K562 (cell line): ENCODE results near the gene TRIM2. TPM values are rescaled to one million over a fixed set of nuclear protein-coding genes. Genes with fewer than 3 reads are reported as not detected.

Source experiments
- ATAC-seq: fragments of 200-7000 bp; cut with Tn5 transposase; 3 replicates; pipeline ENCODE4 v1.9.1; 2020; ENCODE audit warnings: moderate library complexity
- BruUV-seq: library from RNA; stranded (reverse); fragments of 400-500 nt; replicated peaks from 2 replicates; lab custom pipeline; 2021; lab: Mats Ljungman, UMichigan
- CTCF ChIA-PET: fragments of 300-600 bp; formaldehyde crosslinking; extraction: SDS; loops from one replicate; lab custom pipeline; 2021; ENCODE audit warnings: low intra/inter-chr PET ratio; lab: Yijun Ruan, JAX
- POLR2A ChIA-PET: fragments of 300-600, 350-650 bp; sonication (Branson Sonifier 250); formaldehyde crosslinking; extraction: SDS; loops from one replicate; lab custom pipeline; 2021; ENCODE audit warnings: antibody characterized with exemption, inconsistent platforms; lab: Yijun Ruan, JAX
- DNase-seq, 4 experiments: peaks; one replicate each; pipeline versions ENCODE4 v3.0.0 to v3.0.0-alpha.2; 2011 to 2018; ENCODE audit warnings: low spot score in 3 of 4, mixed read lengths in 3 of 4; ENCODE audit errors: extremely low read depth in 1 of 4
- FAIRE-seq: peaks from 2 replicates; lab custom pipeline; 2011; peaks lifted over from hg19 to GRCh38; lab: Jason Lieb, UNC
- H2AFZ ChIP-seq: 2 replicates; pipeline ENCODE4 v1.6.0; 2011; ENCODE audit warnings: low read depth, low read length, control low read depth, inconsistent platforms
- H3K27ac ChIP-seq: fragments of 200-600 bp; 3 replicates; pipeline ENCODE4 v1.8.0; 2011; ENCODE audit warnings: low read depth, mild to moderate bottlenecking, control low read depth, inconsistent platforms, low read length, moderate library complexity, mixed read lengths; ENCODE audit errors: extremely low read depth
- H3K27me3 ChIP-seq, 2 experiments: fragments of 300-600 bp in 1 of 2; 2 replicates in 1 of 2; 3 replicates in 1 of 2; pipeline versions ENCODE4 v1.6.0 to v1.8.0; 2011; ENCODE audit warnings: inconsistent platforms in 2 of 2, low read length in 2 of 2, mild to moderate bottlenecking in 1 of 2, mixed read lengths in 1 of 2, moderate library complexity in 1 of 2; ENCODE audit not compliant: control insufficient read depth in 2 of 2, insufficient read depth in 2 of 2
- H3K36me3 ChIP-seq: fragments of 300-600 bp; 3 replicates; pipeline ENCODE4 v1.8.0; 2011; ENCODE audit warnings: mild to moderate bottlenecking, low read length, inconsistent platforms; ENCODE audit not compliant: control insufficient read depth, insufficient read depth
- H3K4me1 ChIP-seq, 2 experiments: fragments of 200-600 bp in 1 of 2; replicated peaks in 1 of 2; 2 replicates in 1 of 2; 3 replicates in 1 of 2; pipeline versions ENCODE4 v1.5.1 to v1.8.0; 2011; ENCODE audit warnings: inconsistent platforms in 2 of 2, low read length in 2 of 2, mild to moderate bottlenecking in 1 of 2, mixed read lengths in 1 of 2, moderate library complexity in 1 of 2; ENCODE audit not compliant: control insufficient read depth in 2 of 2, insufficient read depth in 2 of 2
- H3K4me2 ChIP-seq: 2 replicates; pipeline ENCODE4 v1.6.1; 2011; ENCODE audit warnings: low read length, control low read depth, inconsistent platforms, mixed read lengths; ENCODE audit not compliant: insufficient read depth
- H3K4me3 ChIP-seq: fragments of 200-600 bp; sonication (generic), shearing (Covaris generic); 2 replicates; pipeline ENCODE4 v1.5.1; 2016; ENCODE audit warnings: control low read depth, inconsistent platforms
- H3K79me2 ChIP-seq: fragments of 200-600 bp; 3 replicates; pipeline ENCODE4 v1.8.0; 2011; ENCODE audit warnings: low read length, inconsistent platforms; ENCODE audit not compliant: control insufficient read depth, insufficient read depth
- H3K9ac ChIP-seq, 2 experiments: 2 replicates each; pipeline versions ENCODE4 v1.6.0 to v1.6.1; 2011; ENCODE audit warnings: low read depth in 2 of 2, low read length in 2 of 2, control low read depth in 1 of 2, inconsistent platforms in 1 of 2, mild to moderate bottlenecking in 1 of 2, mixed read lengths in 1 of 2; ENCODE audit not compliant: insufficient read depth in 1 of 2
- H3K9me1 ChIP-seq: one replicate; pipeline ENCODE4 v1.6.0; 2011; ENCODE audit warnings: inconsistent platforms, mild to moderate bottlenecking, low read length, moderate library complexity; ENCODE audit not compliant: control insufficient read depth, insufficient read depth
- H3K9me3 ChIP-seq: replicated peaks from 2 replicates; pipeline ENCODE4 v1.5.1; 2011; ENCODE audit warnings: low read depth, low read length, inconsistent platforms; ENCODE audit not compliant: control insufficient read depth, insufficient read depth
- H4K20me1 ChIP-seq: replicated peaks from 2 replicates; pipeline ENCODE4 v1.6.1; 2011; ENCODE audit warnings: low read length, inconsistent platforms, mixed read lengths; ENCODE audit not compliant: control insufficient read depth, insufficient read depth
- ATF7 ChIP-seq: fragments of 450-650 bp; IDR thresholded peaks from 2 replicates; pipeline ENCODE4 v1.7.1; 2014; ENCODE audit warnings: mild to moderate bottlenecking, moderate library complexity
- BHLHE40 ChIP-seq: IDR thresholded peaks from 2 replicates; pipeline ENCODE4 v1.6.1; 2011; ENCODE audit warnings: low read length, improper control_type of control experiment
- HDAC3 ChIP-seq: fragments of 450-650 bp; IDR thresholded peaks from 2 replicates; pipeline ENCODE4 v1.6.1; 2018; ENCODE audit warnings: borderline replicate concordance, mild to moderate bottlenecking, moderate library complexity; ENCODE audit not compliant: partially characterized antibody
- ILF3 ChIP-seq: fragments of 450-650 bp; IDR thresholded peaks from 2 replicates; pipeline ENCODE4 v1.6.1; 2018; ENCODE audit warnings: antibody characterized with exemption, mild to moderate bottlenecking, moderate library complexity, borderline replicate concordance
- NCOA1 ChIP-seq: fragments of 450-650 bp; IDR thresholded peaks from 2 replicates; pipeline ENCODE4 v1.6.1; 2016; ENCODE audit warnings: low read depth
- NELFE ChIP-seq: IDR thresholded peaks from 2 replicates; pipeline ENCODE4 v1.6.1; 2011; ENCODE audit warnings: mild to moderate bottlenecking; ENCODE audit not compliant: insufficient read depth, insufficient read length
- PHF8 ChIP-seq: fragments of 200-600 bp; sonication (generic); IDR thresholded peaks from 2 replicates; pipeline ENCODE4 v1.6.1; 2012; ENCODE audit warnings: mixed run types, mild to moderate bottlenecking, inconsistent platforms, low read length, moderate library complexity, borderline replicate concordance
- RBM14 ChIP-seq: fragments of 200-400 bp; formaldehyde crosslinking; IDR thresholded peaks from 2 replicates; pipeline ENCODE4 v1.6.1; 2018; ENCODE audit warnings: low read depth, mild to moderate bottlenecking, low read length, moderate library complexity, borderline replicate concordance; ENCODE audit not compliant: insufficient read depth
- SAFB2 ChIP-seq: fragments of 200-400 bp; formaldehyde crosslinking; IDR thresholded peaks from 2 replicates; pipeline ENCODE4 v1.6.1; 2018; ENCODE audit warnings: borderline replicate concordance, low read length, low read depth, moderate library complexity; ENCODE audit not compliant: severe bottlenecking
- SAP30 ChIP-seq: fragments of 200-600 bp; sonication (generic); IDR thresholded peaks from 2 replicates; pipeline ENCODE4 v1.6.1; 2012; ENCODE audit warnings: borderline replicate concordance, low read depth, mild to moderate bottlenecking, moderate library complexity, low read length, control low read depth, inconsistent platforms; ENCODE audit not compliant: insufficient read depth, poor library complexity, severe bottlenecking
- ZNF143 ChIP-seq: sonication (generic); formaldehyde crosslinking; IDR thresholded peaks from 2 replicates; pipeline ENCODE4 v1.9.0; 2022; ENCODE audit warnings: mild to moderate bottlenecking, missing genetic modification reagents
- WGBS: fragments of 100-300 bp; shearing (Covaris generic); methylation state at CpG from one replicate; pipeline ENCODE4 v1.1.6; 2016; ENCODE audit warnings: low coverage, mixed read lengths; ENCODE audit not compliant: insufficient coverage; ENCODE audit errors: missing lambda C conversion rate; 5-methylcytosine and 5-hydroxymethylcytosine counted together
- in situ Hi-C: fragments of 300-500 bp; cut with MboI; formaldehyde crosslinking; loops from 4 replicates; pipeline ENCODE4 v1.15.0; 2018; ENCODE audit warnings: inconsistent platforms, mixed read lengths
- intact Hi-C: fragments of 100-400 bp; cut with micrococcal nuclease; formaldehyde crosslinking; loops from 2 replicates; pipeline ENCODE4 v1.14.2; 2022
- polyA plus RNA-seq, 8 experiments: library from polyadenylated mRNA; depleted of rRNA in 4 of 8; stranded (reverse) in 5 of 8; unstranded in 3 of 8; fragments of >200 nt; fragmentation: Nextera tagmentation in 2 of 8; fragmentation: Illumina TruSeq in 1 of 8; extraction: Ambion mirVana in 2 of 8; extraction: Trizol in 1 of 8; gene quantifications; 2 replicates each; pipeline versions ENCODE4 v1.2.1 to v1.2.3, GENCODE V29; 2011 to 2014; ENCODE audit warnings: inconsistent platforms in 1 of 8, missing spikeins in 1 of 8
- total RNA-seq, 7 experiments: library from RNA; depleted of rRNA in 6 of 7; stranded (reverse); fragments of >200 nt in 6 of 7; fragmentation: Illumina TruSeq in 2 of 7; extraction: Trizol in 2 of 7; gene quantifications; 2 replicates each; pipeline versions ENCODE4 v1.2.1 to v1.2.3, GENCODE V29; 2011 to 2021; ENCODE audit warnings: low replicate concordance in 1 of 7
- TF ChIP-seq, protein P1 (sequence below): sonication (generic); formaldehyde crosslinking; IDR thresholded peaks from 2 replicates; pipeline ENCODE4 v1.8.0; 2022; ENCODE audit warnings: mild to moderate bottlenecking, missing genetic modification reagents
- TF ChIP-seq, protein P2 (sequence below): fragments of 250-450 bp; sonication (Bioruptor Pico); IDR thresholded peaks from 2 replicates; pipeline ENCODE4 v1.8.0; 2022; ENCODE audit warnings: moderate library complexity, mild to moderate bottlenecking, inconsistent platforms
- TF ChIP-seq, protein P3 (sequence below): sonication (generic); formaldehyde crosslinking; IDR thresholded peaks from 2 replicates; pipeline ENCODE4 v1.8.0; 2022; ENCODE audit warnings: mild to moderate bottlenecking, missing genetic modification reagents

TRIM2 gene
- total and polyA plus RNA-seq, 9 of the 15 experiments (the other 6 are each of a cell fraction or from before 2014, with no cell fraction given): 0.01 to 0.41 (median 0.13) TPM; not detected in 1

DNA sequence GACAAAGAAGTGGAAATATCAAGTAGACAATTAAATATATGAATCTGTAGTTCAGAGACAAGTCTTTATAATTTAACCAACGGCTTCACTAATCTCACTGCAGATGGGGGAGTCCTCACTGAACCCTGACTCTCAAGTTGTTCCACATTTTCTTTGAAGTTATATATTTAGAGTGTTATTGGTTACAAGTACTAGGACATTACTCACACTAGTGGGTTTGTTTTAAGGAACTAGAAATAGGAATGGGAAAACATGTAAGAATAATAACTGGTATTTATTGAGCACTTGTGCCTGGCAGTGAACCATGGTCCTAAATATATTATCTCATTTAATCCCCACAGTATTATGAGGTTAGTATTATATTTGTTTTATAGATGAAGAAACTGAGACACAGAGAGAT lies 162.2 kb downstream of the TRIM2 start:
- no peak overlapping the region for H2AFZ ChIP-seq
- no peaks in the 10 kb centered on the region for H3K9me3 ChIP-seq
- H3K36me3 ChIP-seq: peaks cover 79% of the 10 kb centered on the region
- no peak overlapping the region for H3K27ac ChIP-seq
- DNase-seq (no peak), ATAC-seq (no peak), FAIRE-seq (no peak)
- H3K9ac ChIP-seq: no peak overlapping the region
- no peak overlapping the region for H3K4me3 ChIP-seq
- H3K4me2 ChIP-seq: no peak overlapping the region
- H3K79me2 ChIP-seq: 0 out of 3 replicates have a peak, but pooled peaks cover 5% of the 10 kb centered on the region
- H4K20me1 ChIP-seq: no peaks in the 10 kb centered on the region
- intact Hi-C loops (no loop called here), in situ Hi-C loops (no loop called here)
- ChIA-PET CTCF (no interaction called here), POLR2A (no interaction called here)
- BruUV-seq: no TSS peak
- 93% methylated on average over 1 of the region's 1 CpG for WGBS
- H3K27me3 ChIP-seq: no peaks in the 10 kb centered on the region
- H3K9me1 ChIP-seq: no peaks in the 10 kb centered on the region
- H3K4me1 ChIP-seq: peaks cover 2 to 9% of the 10 kb centered on the region in 2 experiments; a peak in 3 of 5 replicates
- TF ChIP-seq SAP30 (no peak), NCOA1 (no peak), BHLHE40 (no peak), PHF8 (no peak), ATF7 (no peak), HDAC3 (no peak), SAFB2 (no peak), ILF3 (no peak), RBM14 (no peak), NELFE (no peak), ZNF143 (CRISPR knock-in tag) (no peak)
- TF ChIP-seq, protein P1, sequence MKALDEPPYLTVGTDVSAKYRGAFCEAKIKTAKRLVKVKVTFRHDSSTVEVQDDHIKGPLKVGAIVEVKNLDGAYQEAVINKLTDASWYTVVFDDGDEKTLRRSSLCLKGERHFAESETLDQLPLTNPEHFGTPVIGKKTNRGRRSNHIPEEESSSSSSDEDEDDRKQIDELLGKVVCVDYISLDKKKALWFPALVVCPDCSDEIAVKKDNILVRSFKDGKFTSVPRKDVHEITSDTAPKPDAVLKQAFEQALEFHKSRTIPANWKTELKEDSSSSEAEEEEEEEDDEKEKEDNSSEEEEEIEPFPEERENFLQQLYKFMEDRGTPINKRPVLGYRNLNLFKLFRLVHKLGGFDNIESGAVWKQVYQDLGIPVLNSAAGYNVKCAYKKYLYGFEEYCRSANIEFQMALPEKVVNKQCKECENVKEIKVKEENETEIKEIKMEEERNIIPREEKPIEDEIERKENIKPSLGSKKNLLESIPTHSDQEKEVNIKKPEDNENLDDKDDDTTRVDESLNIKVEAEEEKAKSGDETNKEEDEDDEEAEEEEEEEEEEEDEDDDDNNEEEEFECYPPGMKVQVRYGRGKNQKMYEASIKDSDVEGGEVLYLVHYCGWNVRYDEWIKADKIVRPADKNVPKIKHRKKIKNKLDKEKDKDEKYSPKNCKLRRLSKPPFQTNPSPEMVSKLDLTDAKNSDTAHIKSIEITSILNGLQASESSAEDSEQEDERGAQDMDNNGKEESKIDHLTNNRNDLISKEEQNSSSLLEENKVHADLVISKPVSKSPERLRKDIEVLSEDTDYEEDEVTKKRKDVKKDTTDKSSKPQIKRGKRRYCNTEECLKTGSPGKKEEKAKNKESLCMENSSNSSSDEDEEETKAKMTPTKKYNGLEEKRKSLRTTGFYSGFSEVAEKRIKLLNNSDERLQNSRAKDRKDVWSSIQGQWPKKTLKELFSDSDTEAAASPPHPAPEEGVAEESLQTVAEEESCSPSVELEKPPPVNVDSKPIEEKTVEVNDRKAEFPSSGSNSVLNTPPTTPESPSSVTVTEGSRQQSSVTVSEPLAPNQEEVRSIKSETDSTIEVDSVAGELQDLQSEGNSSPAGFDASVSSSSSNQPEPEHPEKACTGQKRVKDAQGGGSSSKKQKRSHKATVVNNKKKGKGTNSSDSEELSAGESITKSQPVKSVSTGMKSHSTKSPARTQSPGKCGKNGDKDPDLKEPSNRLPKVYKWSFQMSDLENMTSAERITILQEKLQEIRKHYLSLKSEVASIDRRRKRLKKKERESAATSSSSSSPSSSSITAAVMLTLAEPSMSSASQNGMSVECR (CRISPR knock-in tag): no peak
- TF ChIP-seq, protein P2, sequence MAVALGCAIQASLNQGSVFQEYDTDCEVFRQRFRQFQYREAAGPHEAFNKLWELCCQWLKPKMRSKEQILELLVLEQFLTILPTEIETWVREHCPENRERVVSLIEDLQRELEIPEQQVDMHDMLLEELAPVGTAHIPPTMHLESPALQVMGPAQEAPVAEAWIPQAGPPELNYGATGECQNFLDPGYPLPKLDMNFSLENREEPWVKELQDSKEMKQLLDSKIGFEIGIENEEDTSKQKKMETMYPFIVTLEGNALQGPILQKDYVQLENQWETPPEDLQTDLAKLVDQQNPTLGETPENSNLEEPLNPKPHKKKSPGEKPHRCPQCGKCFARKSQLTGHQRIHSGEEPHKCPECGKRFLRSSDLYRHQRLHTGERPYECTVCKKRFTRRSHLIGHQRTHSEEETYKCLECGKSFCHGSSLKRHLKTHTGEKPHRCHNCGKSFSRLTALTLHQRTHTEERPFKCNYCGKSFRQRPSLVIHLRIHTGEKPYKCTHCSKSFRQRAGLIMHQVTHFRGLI (CRISPR knock-in tag): no peak
- TF ChIP-seq, protein P3, sequence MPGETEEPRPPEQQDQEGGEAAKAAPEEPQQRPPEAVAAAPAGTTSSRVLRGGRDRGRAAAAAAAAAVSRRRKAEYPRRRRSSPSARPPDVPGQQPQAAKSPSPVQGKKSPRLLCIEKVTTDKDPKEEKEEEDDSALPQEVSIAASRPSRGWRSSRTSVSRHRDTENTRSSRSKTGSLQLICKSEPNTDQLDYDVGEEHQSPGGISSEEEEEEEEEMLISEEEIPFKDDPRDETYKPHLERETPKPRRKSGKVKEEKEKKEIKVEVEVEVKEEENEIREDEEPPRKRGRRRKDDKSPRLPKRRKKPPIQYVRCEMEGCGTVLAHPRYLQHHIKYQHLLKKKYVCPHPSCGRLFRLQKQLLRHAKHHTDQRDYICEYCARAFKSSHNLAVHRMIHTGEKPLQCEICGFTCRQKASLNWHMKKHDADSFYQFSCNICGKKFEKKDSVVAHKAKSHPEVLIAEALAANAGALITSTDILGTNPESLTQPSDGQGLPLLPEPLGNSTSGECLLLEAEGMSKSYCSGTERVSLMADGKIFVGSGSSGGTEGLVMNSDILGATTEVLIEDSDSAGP (CRISPR knock-in tag): no peak
